Cardiac muscle cell (in vitro differentiated cells and primary cell): ENCODE data around the gene NCAM1. TPM values are rescaled to one million over a fixed set of nuclear protein-coding genes. Genes with fewer than 3 reads are reported as not detected.

ENCODE experiments used
- DNase-seq, 2 donors: peaks; one replicate each; pipeline versions ENCODE4 v3.0.0 to v3.0.0-alpha.2; 2010 to 2017; ENCODE audit warnings: low read depth in 1 of 2, low spot score in 1 of 2
- H3K27ac ChIP-seq: fragments of 200-600 bp; sonication (generic); 2 replicates; pipeline ENCODE4 v1.5.1; 2016
- H3K27me3 ChIP-seq: fragments of 200-600 bp; sonication (generic); 2 replicates; pipeline ENCODE4 v1.6.0; 2016; ENCODE audit warnings: control low read depth
- H3K36me3 ChIP-seq: fragments of 200-600 bp; sonication (generic); 2 replicates; pipeline ENCODE4 v1.5.1; 2016; ENCODE audit warnings: control low read depth
- H3K4me1 ChIP-seq: fragments of 200-600 bp; sonication (generic); 2 replicates; pipeline ENCODE4 v1.8.1; 2017; ENCODE audit warnings: low read depth, mild to moderate bottlenecking, mixed run types
- H3K4me3 ChIP-seq: fragments of 200-600 bp; sonication (generic); 2 replicates; pipeline ENCODE4 v1.5.1; 2016; ENCODE audit warnings: mild to moderate bottlenecking
- H3K9me3 ChIP-seq: fragments of 200-600 bp; sonication (generic); 2 replicates; pipeline ENCODE4 v1.5.1; 2017; ENCODE audit warnings: low read depth, mild to moderate bottlenecking, control low read depth
- polyA plus RNA-seq: library from polyadenylated mRNA; unstranded; fragments of >200 nt; fragmentation: Nextera tagmentation; extraction: Ambion mirVana; gene quantifications from 2 replicates; pipeline ENCODE4 v1.2.1, GENCODE V29; 2016
- total RNA-seq: library from RNA; depleted of rRNA; stranded (reverse); fragments of >200 nt; gene quantifications from 2 replicates; pipeline ENCODE4 v1.2.3, GENCODE V29; 2016
- TF ChIP-seq, protein P1 (sequence below): IDR thresholded peaks from 2 replicates; pipeline ENCODE4 v1.5.1; 2012; ENCODE audit warnings: low read depth, mild to moderate bottlenecking, low read length

The NCAM1 gene
- total and polyA plus RNA-seq, 2 experiments from 2014 or later: 61.9 to 203 TPM

DNA sequence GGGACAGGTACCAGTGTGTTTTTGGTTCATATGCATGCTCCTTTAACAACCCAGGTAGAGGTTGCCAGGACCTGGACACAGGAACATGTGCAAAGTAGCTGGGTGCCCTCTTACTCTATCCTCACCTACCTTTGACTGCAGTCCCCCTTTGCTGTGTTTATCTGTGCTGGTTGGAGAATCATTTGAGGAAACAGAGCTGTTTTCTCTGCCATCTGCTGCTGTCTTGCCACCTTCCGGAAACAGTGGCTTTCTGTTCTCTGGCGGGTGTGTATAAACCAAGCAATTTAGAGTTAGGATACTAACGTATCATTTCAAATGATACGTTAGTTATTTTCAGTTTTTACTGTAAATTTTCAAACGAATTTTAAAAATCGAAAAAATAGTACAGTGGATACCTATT, 181.3 kb downstream of the NCAM1 start:
- H3K27me3 ChIP-seq: no peaks in the 10 kb centered on the region
- H3K36me3 ChIP-seq: no peaks in the 10 kb centered on the region
- peaks cover 6% of the 10 kb centered on the region for H3K4me1 ChIP-seq
- no peak overlapping the region for H3K27ac ChIP-seq
- no peaks in the 10 kb centered on the region for H3K9me3 ChIP-seq
- DNase-seq: no peak
- TF ChIP-seq, protein P1, sequence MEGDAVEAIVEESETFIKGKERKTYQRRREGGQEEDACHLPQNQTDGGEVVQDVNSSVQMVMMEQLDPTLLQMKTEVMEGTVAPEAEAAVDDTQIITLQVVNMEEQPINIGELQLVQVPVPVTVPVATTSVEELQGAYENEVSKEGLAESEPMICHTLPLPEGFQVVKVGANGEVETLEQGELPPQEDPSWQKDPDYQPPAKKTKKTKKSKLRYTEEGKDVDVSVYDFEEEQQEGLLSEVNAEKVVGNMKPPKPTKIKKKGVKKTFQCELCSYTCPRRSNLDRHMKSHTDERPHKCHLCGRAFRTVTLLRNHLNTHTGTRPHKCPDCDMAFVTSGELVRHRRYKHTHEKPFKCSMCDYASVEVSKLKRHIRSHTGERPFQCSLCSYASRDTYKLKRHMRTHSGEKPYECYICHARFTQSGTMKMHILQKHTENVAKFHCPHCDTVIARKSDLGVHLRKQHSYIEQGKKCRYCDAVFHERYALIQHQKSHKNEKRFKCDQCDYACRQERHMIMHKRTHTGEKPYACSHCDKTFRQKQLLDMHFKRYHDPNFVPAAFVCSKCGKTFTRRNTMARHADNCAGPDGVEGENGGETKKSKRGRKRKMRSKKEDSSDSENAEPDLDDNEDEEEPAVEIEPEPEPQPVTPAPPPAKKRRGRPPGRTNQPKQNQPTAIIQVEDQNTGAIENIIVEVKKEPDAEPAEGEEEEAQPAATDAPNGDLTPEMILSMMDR: no peak
- H3K4me3 ChIP-seq: no peak overlapping the region

DNA sequence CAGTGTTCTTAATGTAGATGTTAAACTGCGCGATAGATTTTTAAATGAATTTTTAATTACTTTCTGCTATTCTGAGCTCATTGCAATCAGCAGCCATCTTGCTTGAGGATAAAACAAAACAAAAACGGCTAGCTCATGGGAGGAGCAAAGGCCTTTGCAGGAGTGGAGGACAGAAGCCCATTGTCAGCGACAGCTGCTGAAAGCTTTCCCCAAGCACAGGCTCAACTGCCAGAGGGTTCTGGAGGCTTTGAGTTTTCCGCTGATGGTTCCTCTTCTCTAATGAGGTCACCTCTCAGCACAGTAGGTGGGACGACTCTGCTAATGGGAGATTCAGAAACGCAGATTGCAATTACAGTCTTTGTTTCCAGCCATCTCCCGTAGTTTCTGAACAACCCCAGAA, 186.0 kb downstream of the NCAM1 start:
- Histone ChIP-seq H3K4me1 (peaks cover 6% of the 10 kb centered on the region), H3K4me3 (no peak overlapping the region), H3K27ac (peak overlapping the region; percentile 55), H3K27me3 (no peaks in the 10 kb centered on the region), H3K36me3 (no peaks in the 10 kb centered on the region), H3K9me3 (no peaks in the 10 kb centered on the region)
- DNase-seq: peak; percentile 28 to 30
- TF ChIP-seq, protein P1: no peak

DNA sequence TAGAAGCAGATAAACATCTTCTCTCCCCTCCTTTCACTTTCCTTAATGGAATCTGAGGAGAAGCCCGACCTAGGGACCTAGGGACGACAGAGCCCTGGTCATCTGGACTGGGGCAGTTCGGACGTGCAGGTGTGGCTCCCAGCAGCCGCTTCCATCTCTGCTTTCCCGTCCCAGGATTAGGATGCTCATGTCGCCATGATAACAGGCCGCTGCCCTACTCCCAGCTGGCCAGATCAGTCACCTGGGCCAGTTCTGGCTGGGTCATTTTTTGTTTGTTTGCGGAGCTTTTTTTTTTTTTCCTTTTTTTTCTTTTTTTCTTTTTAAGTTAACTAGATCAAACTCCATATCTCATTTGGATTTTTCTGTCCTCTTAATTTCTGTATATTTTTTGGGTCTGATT, 186.9 kb downstream of the NCAM1 start:
- H3K4me1 ChIP-seq: peaks cover 6% of the 10 kb centered on the region
- no peak for DNase-seq
- H3K27me3 ChIP-seq: no peaks in the 10 kb centered on the region
- H3K4me3 ChIP-seq: no peak overlapping the region
- H3K9me3 ChIP-seq: no peaks in the 10 kb centered on the region
- H3K36me3 ChIP-seq: no peaks in the 10 kb centered on the region
- TF ChIP-seq, protein P1: no peak
- no peak overlapping the region for H3K27ac ChIP-seq

DNA sequence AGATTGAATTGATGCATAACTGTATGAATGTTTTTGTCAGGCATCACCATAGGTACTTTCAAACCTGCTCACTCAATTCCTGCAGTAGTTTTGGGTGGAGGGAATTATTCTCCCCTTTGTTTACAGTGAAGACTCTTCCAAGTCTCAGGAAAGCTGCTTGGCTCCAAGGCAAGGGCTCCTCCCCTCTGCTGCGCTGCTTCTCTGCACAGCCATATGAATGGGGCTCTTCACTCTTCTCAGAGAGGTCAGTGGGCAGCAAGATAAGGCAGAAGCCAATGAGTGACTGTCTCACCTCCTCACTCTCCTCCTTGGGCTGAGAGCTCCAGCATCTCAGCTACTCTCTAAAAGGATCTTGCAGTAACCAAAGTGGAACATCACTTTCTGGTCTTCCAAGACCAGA, 187.4 kb downstream of the NCAM1 start:
- H3K27me3 ChIP-seq: no peaks in the 10 kb centered on the region
- TF ChIP-seq, protein P1: no peak
- no peak overlapping the region for H3K27ac ChIP-seq
- H3K4me3 ChIP-seq: no peak overlapping the region
- DNase-seq: no peak
- H3K36me3 ChIP-seq: no peaks in the 10 kb centered on the region
- H3K4me1 ChIP-seq: peaks cover 6% of the 10 kb centered on the region
- no peaks in the 10 kb centered on the region for H3K9me3 ChIP-seq

DNA sequence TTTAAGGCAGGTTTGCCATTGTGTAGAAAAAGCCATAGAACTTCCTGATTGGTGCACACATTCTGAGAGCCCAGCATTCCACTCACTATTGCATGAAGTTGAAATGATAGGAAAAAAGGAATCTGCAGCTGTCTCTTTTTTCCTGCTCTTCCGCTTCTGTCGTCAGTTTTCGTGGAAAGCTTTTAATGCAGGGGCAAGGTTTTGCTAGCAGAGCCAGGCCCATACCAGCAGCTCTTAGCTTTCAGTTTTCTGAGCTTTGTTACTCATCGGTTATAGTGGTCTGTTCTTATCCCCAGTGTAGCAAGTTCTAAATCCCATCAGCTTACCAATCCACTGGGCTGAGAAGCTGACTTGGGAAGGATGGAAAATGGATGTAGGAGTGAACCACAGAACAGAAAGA, 190.3 kb downstream of the NCAM1 start:
- TF ChIP-seq, protein P1: no peak
- Histone ChIP-seq H3K4me3 (no peak overlapping the region), H3K27ac (no peak overlapping the region), H3K9me3 (no peaks in the 10 kb centered on the region), H3K27me3 (no peaks in the 10 kb centered on the region), H3K4me1 (peaks cover 6% of the 10 kb centered on the region), H3K36me3 (no peaks in the 10 kb centered on the region)
- no peak for DNase-seq

DNA sequence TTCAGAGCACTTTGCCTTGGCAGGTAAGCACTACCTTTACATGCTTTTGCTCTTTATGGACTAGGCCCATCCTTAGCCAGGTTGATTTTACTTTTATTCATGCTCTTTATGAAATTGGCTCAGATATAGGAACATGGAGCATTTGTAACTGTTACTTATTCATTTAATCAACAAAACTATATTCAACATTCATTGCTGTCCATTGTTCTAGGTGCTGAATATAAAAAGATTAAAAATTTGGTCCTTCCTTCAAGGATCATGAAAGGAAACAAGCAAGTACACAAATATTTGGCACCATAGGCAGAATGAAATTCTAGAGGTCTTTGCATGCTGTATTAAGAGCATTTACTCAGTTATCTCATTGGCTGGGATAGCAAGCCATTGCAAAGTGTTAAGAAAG, 191.3 kb downstream of the NCAM1 start:
- no peaks in the 10 kb centered on the region for H3K36me3 ChIP-seq
- TF ChIP-seq, protein P1: no peak
- no peaks in the 10 kb centered on the region for H3K27me3 ChIP-seq
- no peaks in the 10 kb centered on the region for H3K9me3 ChIP-seq
- H3K4me3 ChIP-seq: no peak overlapping the region
- no peaks in the 10 kb centered on the region for H3K4me1 ChIP-seq
- DNase-seq: no peak
- no peak overlapping the region for H3K27ac ChIP-seq
